ENCODE data around the gene PTPRA.
"Not testable (repeated sequence)": the region's sequence is repeated elsewhere in the genome, so short reads cannot be mapped to it uniquely, and the experiment has no call there.

Gene PTPRA

GRCh38 chr20:2873010-2873746 lies at the start of gene PTPRA:
PTPRA (plus strand) TSS chr20:2873481; CDS start chr20:2964278, 90,797 bp downstream.
- DNase-seq = peak; percentile 89

- no peak for DNase-seq
Measured at GRCh38 chr20:2825761-2826160, 47.5 kb upstream of the PTPRA start.

GRCh38 chr20:2826655-2827054 lies 46.6 kb upstream of the PTPRA start:
- no peak for DNase-seq

- no peak for DNase-seq
Measured at GRCh38 chr20:2829376-2829775, 43.9 kb upstream of the PTPRA start.

GRCh38 chr20:2831206-2831605 lies 42.1 kb upstream of the PTPRA start:
- DNase-seq = not testable (repeated sequence)

GRCh38 chr20:2833761-2834160 lies 39.5 kb upstream of the PTPRA start:
- no peak for DNase-seq

- no peak for DNase-seq
Measured at GRCh38 chr20:2834401-2835110, 38.7 kb upstream of the PTPRA start.

GRCh38 chr20:2835331-2835796 lies 37.9 kb upstream of the PTPRA start:
- DNase-seq = no peak

GRCh38 chr20:2836035-2836434 lies 37.2 kb upstream of the PTPRA start:
- no peak for DNase-seq

GRCh38 chr20:2837221-2837960 lies 35.9 kb upstream of the PTPRA start:
- no peak for DNase-seq

- no peak for DNase-seq
Measured at GRCh38 chr20:2838170-2838797, 35.0 kb upstream of the PTPRA start.

GRCh38 chr20:2838847-2839671 lies 34.2 kb upstream of the PTPRA start:
- DNase-seq = no peak

GRCh38 chr20:2839732-2840137 lies 33.5 kb upstream of the PTPRA start:
- no peak for DNase-seq

GRCh38 chr20:2840138-2840966 lies 32.9 kb upstream of the PTPRA start, which contains the start of the genes PCED1A and VPS16:
PCED1A (minus strand) TSS chr20:2840655; CDS start chr20:2839912, 743 bp downstream.
VPS16 (plus strand) TSS chr20:2840745; CDS start chr20:2840775, 30 bp downstream.
- DNase-seq = peak; percentile 87

- DNase-seq = peak in 1 of 2 experiments; percentile 28
Measured at GRCh38 chr20:2840967-2841531, 32.2 kb upstream of the PTPRA start.

- no peak for DNase-seq
Measured at GRCh38 chr20:2845607-2846006, 27.7 kb upstream of the PTPRA start.

- no peak for DNase-seq
Measured at GRCh38 chr20:2846698-2847097, 26.6 kb upstream of the PTPRA start.

- no peak for DNase-seq
Measured at GRCh38 chr20:2847802-2848201, 25.5 kb upstream of the PTPRA start.

- no peak for DNase-seq
Measured at GRCh38 chr20:2849529-2849928, 23.8 kb upstream of the PTPRA start.

- no peak for DNase-seq
Measured at GRCh38 chr20:2851086-2851485, 22.2 kb upstream of the PTPRA start.

GRCh38 chr20:2858591-2858990 lies 14.7 kb upstream of the PTPRA start:
- no peak for DNase-seq

Data from stimulated activated CD4-positive, alpha-beta T cell treated with anti-CD3 and anti-CD28 coated beads, Interleukin-4, amount 100 ng/mL, for 4 hours (primary cell).